Body of pancreas (tissue), 4 donors: ENCODE measurements around the gene CENPO. TPM values are rescaled to one million over a fixed set of nuclear protein-coding genes. Genes with fewer than 3 reads are reported as not detected.
A peak's percentile ranks its signal among the peaks of the same experiment; 100 is the strongest.

ENCODE experiments used
- ATAC-seq: fragments of 150-250 bp; one replicate; pipeline ENCODE4 v1.9.1; 2016
- DNase-seq, 4 donors: peaks; one replicate each; pipeline ENCODE4 v3.0.0-alpha.2; 2019
- H3K27ac ChIP-seq, 4 donors: fragments of 200-600 bp; sonication (generic); 1 replicate in 3 of 4; 2 replicates in 1 of 4; pipeline versions ENCODE4 v1.5.1 to v1.6.1; 2016 to 2019; ENCODE audit warnings: mild to moderate bottlenecking in 1 of 4, mixed read lengths in 1 of 4, moderate library complexity in 1 of 4
- H3K27me3 ChIP-seq, 2 donors: fragments of 200-600 bp; sonication (generic); one replicate each; pipeline ENCODE4 v1.6.0; 2016; ENCODE audit warnings: mild to moderate bottlenecking in 1 of 2
- H3K36me3 ChIP-seq, 2 donors: fragments of 200-600 bp; sonication (generic); replicated peaks in 1 of 2; 2 replicates each; pipeline ENCODE4 v1.5.1; 2016; ENCODE audit warnings: low read depth in 2 of 2; ENCODE audit not compliant: insufficient read depth in 1 of 2
- H3K4me1 ChIP-seq: fragments of 200-600 bp; sonication (generic); one replicate; pipeline ENCODE4 v1.6.0; 2016
- H3K4me3 ChIP-seq, 2 donors: fragments of 200-600 bp; sonication (generic); 1 replicate in 1 of 2; 2 replicates in 1 of 2; pipeline ENCODE4 v1.5.1; 2016 to 2019
- H3K9me3 ChIP-seq, 3 donors: fragments of 200-600 bp; sonication (generic); 1 replicate in 2 of 3; 2 replicates in 1 of 3; pipeline ENCODE4 v1.5.1; 2016
- CTCF ChIP-seq, 7 experiments: fragments of 450-650 bp in 4 of 7; fragments of 200-600 bp in 3 of 7; sonication (generic) in 3 of 7; IDR thresholded peaks; one replicate each; pipeline ENCODE4 v1.5.1; 2016 to 2019; ENCODE audit warnings: antibody characterized with exemption in 7 of 7
- POLR2A ChIP-seq, 3 donors: fragments of 450-650 bp; IDR thresholded peaks; one replicate each; pipeline ENCODE4 v1.6.1; 2016; ENCODE audit warnings: antibody characterized with exemption in 3 of 3, mild to moderate bottlenecking in 2 of 3
- WGBS, 2 donors: methylation state at CpG; one replicate each; pipeline ENCODE4 v1.1.5; 2017; 5-methylcytosine and 5-hydroxymethylcytosine counted together
- intact Hi-C: fragments of 100-400 bp; cut with DNase I; formaldehyde crosslinking; loops from one replicate; pipeline ENCODE4 v1.15.1; 2023
- total RNA-seq, 2 donors: library from RNA; depleted of rRNA; stranded (reverse); fragments of >200 nt; gene quantifications; one replicate each; pipeline ENCODE4 v1.1.0, GENCODE V29; 2016

Gene CENPO
- total RNA-seq, 2 donors from 2014 or later = 2.0 to 2.6 TPM

- Histone ChIP-seq H3K27me3 (no peaks in the 10 kb centered on the region), H3K4me1 (peaks cover 5% of the 10 kb centered on the region), H3K9me3 (no peaks in the 10 kb centered on the region), H3K4me3 (no peak overlapping the region), H3K36me3 (no peaks in the 10 kb centered on the region), H3K27ac (no peak overlapping the region)
- ATAC-seq = no peak
- intact Hi-C loops = no loop called here
- DNase-seq = no peak
- WGBS, 2 donors = 98% methylated on average over 5 of the region's 5 CpGs
- no peak for TF ChIP-seq CTCF (IDR thresholded peaks at IDR 0.05)
- TF ChIP-seq POLR2A (IDR thresholded peaks at IDR 0.05) = no peak
These were observed 77.2 kb downstream of the CENPO start for GRCh38 chr2:24870440-24870839.

- DNase-seq = no peak
- Histone ChIP-seq H3K4me1 (peaks cover 5% of the 10 kb centered on the region), H3K36me3 (no peaks in the 10 kb centered on the region), H3K9me3 (no peaks in the 10 kb centered on the region), H3K27me3 (no peaks in the 10 kb centered on the region), H3K27ac (no peak overlapping the region), H3K4me3 (no peak overlapping the region)
- no peak for ATAC-seq
- no peak for TF ChIP-seq POLR2A (IDR thresholded peaks at IDR 0.05)
- TF ChIP-seq CTCF (IDR thresholded peaks at IDR 0.05) = no peak
- intact Hi-C loops = no loop called here
- WGBS, 2 donors = 88 to 92% methylated on average over 16 of the region's 16 CpGs
These were observed 77.9 kb downstream of the CENPO start for GRCh38 chr2:24870891-24871705.

GRCh38 chr2:24871852-24872333 is 78.7 kb downstream of the CENPO start:
- no peak for TF ChIP-seq POLR2A (IDR thresholded peaks at IDR 0.05)
- TF ChIP-seq CTCF (IDR thresholded peaks at IDR 0.05) = no peak
- Histone ChIP-seq H3K27ac (peak overlapping the region in 1 of 4 donors; percentile 10), H3K36me3 (no peaks in the 10 kb centered on the region), H3K4me3 (no peak overlapping the region), H3K9me3 (no peaks in the 10 kb centered on the region), H3K27me3 (no peaks in the 10 kb centered on the region), H3K4me1 (peaks cover 5% of the 10 kb centered on the region)
- ATAC-seq (peak; percentile 21), DNase-seq (no peak)
- intact Hi-C loops = no loop called here
- WGBS, 2 donors = 51 to 61% methylated on average over 11 to 12 of the region's 12 CpGs

Other genes with a start within 250 kb of the CENPO start
- gene PTRHD1, start within 50 bp of the CENPO start, total RNA-seq = 10 to 100 TPM; 13.7 to 15.5 TPM
- 10 to 100 TPM; 17.1 to 63.9 TPM for gene ADCY3, start 126.8 kb downstream of the CENPO start, total RNA-seq
- 10 to 100 TPM; 11.4 to 58.7 TPM for gene DNAJC27, start 178.5 kb downstream of the CENPO start, total RNA-seq
- gene EFR3B, start 248.7 kb downstream of the CENPO start, total RNA-seq = under 1 TPM; under 0.01 to 0.52 TPM